ENCODE data around the gene LGALS3BP. TPM values are rescaled to one million over a fixed set of nuclear protein-coding genes. Genes with fewer than 3 reads are reported as not detected.
A peak's percentile ranks its signal among the peaks of the same experiment; 100 is the strongest.

Gene LGALS3BP
- polyA plus RNA-seq, 1 donor (not counting 4 experiments of a cell fraction or from before 2014, with no cell fraction given): 53.0 TPM

DNA sequence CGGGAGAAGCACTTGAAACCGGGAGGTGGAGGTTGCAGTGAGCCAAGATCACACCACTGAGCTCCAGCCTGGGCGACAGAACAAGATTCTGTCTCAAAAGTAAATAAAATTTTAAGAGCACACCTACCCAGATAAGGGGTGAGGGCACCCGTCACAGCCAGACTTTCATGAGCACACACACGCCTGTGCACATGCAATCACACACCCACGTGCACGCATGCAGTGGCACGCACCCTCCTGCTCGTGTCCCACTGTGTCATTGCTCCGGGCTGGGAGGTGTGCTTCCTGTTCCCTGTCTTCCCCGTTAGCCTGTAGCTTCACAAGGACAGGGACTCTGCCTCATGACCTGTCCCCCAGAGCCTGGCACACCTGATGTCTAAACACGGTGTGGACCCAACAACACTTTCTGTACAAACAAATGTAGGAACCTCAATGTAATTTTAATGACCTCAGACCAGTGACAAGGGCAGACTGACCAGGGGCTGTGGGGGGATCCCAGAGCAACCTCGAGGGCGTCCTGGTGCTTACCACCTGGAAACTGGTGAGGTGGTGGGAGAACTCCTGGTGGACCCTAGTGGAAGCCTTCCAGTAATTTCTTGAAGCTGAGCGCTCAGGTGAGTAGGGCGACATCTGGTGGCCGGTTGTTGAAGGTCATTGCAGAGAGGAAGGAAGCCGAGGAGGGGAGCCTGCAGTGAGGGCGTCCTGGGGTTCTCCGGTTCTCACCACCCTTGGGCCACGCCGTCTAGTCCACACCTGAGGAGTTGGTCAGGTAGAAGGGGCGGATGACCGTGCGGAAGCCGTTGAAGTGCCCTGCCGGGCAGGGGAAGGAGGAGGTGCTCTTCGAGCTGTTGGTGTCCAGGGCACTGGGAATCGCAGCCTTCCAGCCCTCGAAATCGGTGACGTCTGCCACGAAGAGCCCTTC lies 8.6 kb downstream of the LGALS3BP start:
- no peak for DNase-seq (ENCODE audit: low read depth, low spot score)
- Histone ChIP-seq H3K9me3 (ENCODE audit: control insufficient read depth, low read depth, low read length) (no peaks in the 10 kb centered on the region), H3K27me3 (ENCODE audit: control insufficient read depth, extremely low read depth, insufficient read depth, low read length) (no peaks in the 10 kb centered on the region), H3K4me2 (ENCODE audit: control insufficient read depth, extremely low read depth, insufficient read depth, low read depth, low read length) (peak overlapping the region; percentile 61), H2AFZ (ENCODE audit: control insufficient read depth, low read length) (no peak overlapping the region), H3K79me2 (ENCODE audit: control insufficient read depth, insufficient read depth, low read length) (no peaks in the 10 kb centered on the region), H4K20me1 (ENCODE audit: control insufficient read depth, extremely low read depth, insufficient read depth, low read length) (peaks cover 2% of the 10 kb centered on the region), H3K9me1 (ENCODE audit: control insufficient read depth, extremely low read depth, insufficient read depth, low read length) (no peaks in the 10 kb centered on the region), H3K36me3 (ENCODE audit: control insufficient read depth in 2 of 2, extremely low read depth in 1 of 2, insufficient read depth in 2 of 2, low read length in 2 of 2) (peaks cover 0 to 9% of the 10 kb centered on the region in 2 experiments), H3K4me1 (ENCODE audit: control insufficient read depth, extremely low read depth, insufficient read depth, low read length) (peaks cover 17% of the 10 kb centered on the region), H3K9ac (ENCODE audit: control insufficient read depth, extremely low read depth, insufficient read depth, low read length) (peak overlapping the region; percentile 39), H3K4me3 (ENCODE audit: control insufficient read depth in 2 of 3, extremely low read depth in 1 of 3, insufficient read depth in 2 of 3, low read depth in 1 of 3, low read length in 3 of 3) (no peak overlapping the region), H3K27ac (ENCODE audit: control insufficient read depth, insufficient read depth, low read length) (no peak overlapping the region)
- FAIRE-seq: no peak
- dilution Hi-C loops (cut with MboI; ENCODE audit: extremely low pct_ligation_motif_present, low sequenced_read_pairs): no loop called here
- TF ChIP-seq EZH2 (IDR thresholded peaks at IDR 0.05; ENCODE audit: low read length) (no peak), CTCF (optimal IDR thresholded peaks at IDR 0.05 in 1 of 3, IDR thresholded peaks at IDR 0.05 in 1 of 3, conservative IDR thresholded peaks at IDR 0.05 in 1 of 3; ENCODE audit: extremely low read depth in 1 of 3, insufficient read depth in 2 of 3, low read length in 3 of 3) (peak; percentile 73 to 87 (median 77))

DNA sequence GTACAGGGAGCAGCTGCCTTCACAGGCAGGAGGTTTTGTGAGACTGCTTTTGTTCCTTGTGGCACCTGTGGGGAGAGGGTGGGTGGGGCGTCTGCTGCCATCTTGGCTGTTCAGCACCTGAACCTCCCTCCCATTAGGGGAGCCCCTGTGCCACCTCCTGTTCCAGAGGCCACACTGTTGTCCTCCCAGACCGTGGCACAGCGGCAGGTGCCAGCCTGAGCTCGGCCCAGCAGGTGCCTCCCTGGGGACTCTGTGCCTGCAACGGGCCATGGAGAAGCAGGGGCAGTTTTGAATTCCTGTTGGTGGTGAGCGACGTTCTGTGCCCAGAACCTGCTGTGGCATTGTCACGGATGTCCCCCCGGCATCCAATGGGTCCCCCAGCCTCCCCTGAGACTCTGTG lies 9.9 kb downstream of the LGALS3BP start:
- no peak overlapping the region for H2AFZ ChIP-seq (ENCODE audit: control insufficient read depth, low read length)
- H3K4me1 ChIP-seq (ENCODE audit: control insufficient read depth, extremely low read depth, insufficient read depth, low read length): peaks cover 8% of the 10 kb centered on the region
- H3K9me3 ChIP-seq (ENCODE audit: control insufficient read depth, low read depth, low read length): no peaks in the 10 kb centered on the region
- no peak overlapping the region for H3K9ac ChIP-seq (ENCODE audit: control insufficient read depth, extremely low read depth, insufficient read depth, low read length)
- no peaks in the 10 kb centered on the region for H3K79me2 ChIP-seq (ENCODE audit: control insufficient read depth, insufficient read depth, low read length)
- H3K4me3 ChIP-seq (ENCODE audit: control insufficient read depth in 2 of 3, extremely low read depth in 1 of 3, insufficient read depth in 2 of 3, low read depth in 1 of 3, low read length in 3 of 3): no peak overlapping the region
- no peak for DNase-seq (ENCODE audit: low read depth, low spot score)
- H3K36me3 ChIP-seq (ENCODE audit: control insufficient read depth in 2 of 2, extremely low read depth in 1 of 2, insufficient read depth in 2 of 2, low read length in 2 of 2): peaks cover 0 to 9% of the 10 kb centered on the region in 2 experiments
- H3K27me3 ChIP-seq (ENCODE audit: control insufficient read depth, extremely low read depth, insufficient read depth, low read length): no peaks in the 10 kb centered on the region
- TF ChIP-seq EZH2 (IDR thresholded peaks at IDR 0.05; ENCODE audit: low read length) (no peak), CTCF (optimal IDR thresholded peaks at IDR 0.05 in 1 of 3, IDR thresholded peaks at IDR 0.05 in 1 of 3, conservative IDR thresholded peaks at IDR 0.05 in 1 of 3; ENCODE audit: extremely low read depth in 1 of 3, insufficient read depth in 2 of 3, low read length in 3 of 3) (no peak)
- H3K27ac ChIP-seq (ENCODE audit: control insufficient read depth, insufficient read depth, low read length): no peak overlapping the region
- peaks cover 2% of the 10 kb centered on the region for H4K20me1 ChIP-seq (ENCODE audit: control insufficient read depth, extremely low read depth, insufficient read depth, low read length)
- dilution Hi-C loops (cut with MboI; ENCODE audit: extremely low pct_ligation_motif_present, low sequenced_read_pairs): no loop called here
- H3K9me1 ChIP-seq (ENCODE audit: control insufficient read depth, extremely low read depth, insufficient read depth, low read length): no peaks in the 10 kb centered on the region
- no peak for FAIRE-seq
- no peak overlapping the region for H3K4me2 ChIP-seq (ENCODE audit: control insufficient read depth, extremely low read depth, insufficient read depth, low read depth, low read length)
